OCI-LY3 (cell line): ENCODE measurements around the gene SIX2.

Experiments used
- H2AFZ ChIP-seq: fragments of 200-600, 300-600 bp; shearing (Covaris generic); 2 replicates; pipeline ENCODE4 v1.6.0; 2014; ENCODE audit warnings: antibody characterized with exemption, low read depth, low read length
- H3K27ac ChIP-seq: fragments of 200-600, 300-600 bp; sonication (generic); 2 replicates; pipeline ENCODE4 v1.5.1; 2014; ENCODE audit warnings: mild to moderate bottlenecking, low read length, moderate library complexity, mixed read lengths
- H3K27me3 ChIP-seq: fragments of 200-600, 300-600 bp; sonication (generic); 2 replicates; pipeline ENCODE4 v1.6.1; 2014; ENCODE audit warnings: low read depth, low read length, mixed read lengths
- H3K36me3 ChIP-seq: fragments of 200-600, 300-600 bp; sonication (generic); replicated peaks from 2 replicates; pipeline ENCODE3; 2014; ENCODE audit warnings: low read depth, low read length, mixed read lengths
- H3K4me1 ChIP-seq: fragments of 300-600, 200-600 bp; sonication (generic); 2 replicates; pipeline ENCODE4 v1.6.1; 2014; ENCODE audit warnings: low read length, mixed read lengths
- H3K4me2 ChIP-seq: fragments of 200-600, 300-600 bp; sonication (generic); 2 replicates; pipeline ENCODE4 v1.6.1; 2014; ENCODE audit warnings: low read length, mixed read lengths
- H3K4me3 ChIP-seq: fragments of 300-600, 200-600 bp; sonication (generic); 2 replicates; pipeline ENCODE4 v1.5.1; 2014; ENCODE audit warnings: antibody characterized with exemption, mild to moderate bottlenecking, low read length, moderate library complexity
- H3K79me2 ChIP-seq: fragments of 300-600, 200-600 bp; shearing (Covaris generic); 2 replicates; pipeline ENCODE4 v1.6.1; 2014; ENCODE audit warnings: mild to moderate bottlenecking, low read length, mixed read lengths
- H3K9ac ChIP-seq: fragments of 300-600, 200-600 bp; shearing (Covaris generic); 2 replicates; pipeline ENCODE4 v1.6.0; 2014; ENCODE audit warnings: mild to moderate bottlenecking, low read length, moderate library complexity
- H3K9me3 ChIP-seq: fragments of 200-600, 300-600 bp; shearing (Covaris generic); 2 replicates; pipeline ENCODE4 v1.6.1; 2014; ENCODE audit warnings: low read length, mixed read lengths; ENCODE audit not compliant: insufficient read depth
- H4K20me1 ChIP-seq: fragments of 200-600, 300-600 bp; sonication (generic); 2 replicates; pipeline ENCODE4 v1.6.1; 2016; ENCODE audit warnings: low read length, mixed read lengths; ENCODE audit not compliant: insufficient read depth
- CTCF ChIP-seq: fragments of 200-600, 300-600 bp; sonication (generic); IDR thresholded peaks from 2 replicates; pipeline ENCODE4 v1.5.1; 2014; ENCODE audit warnings: antibody characterized with exemption, low read length, low read depth
- EZH2phosphoT487 ChIP-seq: fragments of 200-600 bp; shearing (Covaris generic); IDR thresholded peaks from 2 replicates; pipeline ENCODE4 v1.6.1; 2018; ENCODE audit warnings: antibody characterized with exemption, mixed run types, low read depth

Gene SIX2

GRCh38 chr2:45028276-45028675 lies 19.0 kb upstream of the SIX2 start:
- H3K4me1 ChIP-seq = no peaks in the 10 kb centered on the region
- TF ChIP-seq EZH2phosphoT487 = no peak
- no peak for TF ChIP-seq CTCF
- no peaks in the 10 kb centered on the region for H3K79me2 ChIP-seq
- H3K9me3 ChIP-seq = no peaks in the 10 kb centered on the region
- no peak overlapping the region for H3K4me2 ChIP-seq
- no peak overlapping the region for H3K27ac ChIP-seq
- no peak overlapping the region for H2AFZ ChIP-seq
- H3K9ac ChIP-seq = no peak overlapping the region
- H4K20me1 ChIP-seq = no peaks in the 10 kb centered on the region
- H3K27me3 ChIP-seq = no peaks in the 10 kb centered on the region; the same call in 1 of the 2 replicates
- H3K4me3 ChIP-seq = no peak overlapping the region
- no peaks in the 10 kb centered on the region for H3K36me3 ChIP-seq

- Histone ChIP-seq H3K36me3 (no peaks in the 10 kb centered on the region), H4K20me1 (no peaks in the 10 kb centered on the region), H3K9me3 (no peaks in the 10 kb centered on the region), H3K4me3 (no peak overlapping the region), H3K4me2 (no peak overlapping the region), H3K79me2 (no peaks in the 10 kb centered on the region), H2AFZ (no peak overlapping the region), H3K27ac (no peak overlapping the region), H3K4me1 (no peaks in the 10 kb centered on the region), H3K27me3 (no peaks in the 10 kb centered on the region; the same call in 1 of the 2 replicates), H3K9ac (no peak overlapping the region)
- TF ChIP-seq CTCF = no peak
- TF ChIP-seq EZH2phosphoT487 = no peak
Observed at GRCh38 chr2:45026924-45027450, 17.7 kb upstream of the SIX2 start.

- Histone ChIP-seq H3K79me2 (no peaks in the 10 kb centered on the region), H4K20me1 (no peaks in the 10 kb centered on the region), H3K36me3 (no peaks in the 10 kb centered on the region), H3K9me3 (no peaks in the 10 kb centered on the region), H3K27ac (no peak overlapping the region), H2AFZ (no peak overlapping the region), H3K4me1 (no peaks in the 10 kb centered on the region), H3K4me3 (no peak overlapping the region), H3K27me3 (no peaks in the 10 kb centered on the region; the same call in 1 of the 2 replicates), H3K4me2 (no peak overlapping the region), H3K9ac (no peak overlapping the region)
- no peak; the same call in 1 of the 2 replicates for TF ChIP-seq CTCF
- no peak for TF ChIP-seq EZH2phosphoT487
Observed at GRCh38 chr2:45024600-45025291, 15.5 kb upstream of the SIX2 start.

- TF ChIP-seq CTCF (no peak), EZH2phosphoT487 (no peak)
- Histone ChIP-seq H3K4me1 (no peaks in the 10 kb centered on the region), H3K79me2 (no peaks in the 10 kb centered on the region), H3K36me3 (no peaks in the 10 kb centered on the region), H3K4me2 (no peak overlapping the region), H3K9me3 (no peaks in the 10 kb centered on the region), H3K4me3 (no peak overlapping the region), H3K27ac (no peak overlapping the region), H3K9ac (no peak overlapping the region), H3K27me3 (no peaks in the 10 kb centered on the region; the same call in 1 of the 2 replicates), H4K20me1 (no peaks in the 10 kb centered on the region), H2AFZ (no peak overlapping the region)
Observed at GRCh38 chr2:45024097-45024496, 14.8 kb upstream of the SIX2 start.
